Measurements from ENCODE around the gene GLIS2.

GLIS2 gene

GRCh38 chr16:4354512-4355409 lies 38.9 kb downstream of the GLIS2 start:
- no peak for DNase-seq

- DNase-seq = no peak
Observed at GRCh38 chr16:4356820-4357219, 41.0 kb downstream of the GLIS2 start.

GRCh38 chr16:4358236-4358635 lies 42.4 kb downstream of the GLIS2 start:
- no peak for DNase-seq

GRCh38 chr16:4358831-4359561 lies 43.1 kb downstream of the GLIS2 start:
- DNase-seq = peak; percentile 72

- DNase-seq = no peak
Observed at GRCh38 chr16:4359914-4360313, 44.0 kb downstream of the GLIS2 start.

- DNase-seq = no peak
Observed at GRCh38 chr16:4360538-4361021, 44.7 kb downstream of the GLIS2 start.

- DNase-seq = no peak
Observed at GRCh38 chr16:4361033-4361943, 45.4 kb downstream of the GLIS2 start.

- DNase-seq = no peak
Observed at GRCh38 chr16:4361944-4362311, 46.1 kb downstream of the GLIS2 start.

- DNase-seq = no peak
Observed at GRCh38 chr16:4362476-4363135, 46.7 kb downstream of the GLIS2 start.

GRCh38 chr16:4364196-4365013 lies 48.5 kb downstream of the GLIS2 start:
- DNase-seq = no peak

GRCh38 chr16:4365014-4365406 lies 49.1 kb downstream of the GLIS2 start:
- DNase-seq = no peak

GRCh38 chr16:4365615-4366014 lies 49.7 kb downstream of the GLIS2 start:
- no peak for DNase-seq

GRCh38 chr16:4366016-4366415 lies 50.1 kb downstream of the GLIS2 start:
- DNase-seq = no peak

- DNase-seq = no peak
Observed at GRCh38 chr16:4367393-4367856, 51.6 kb downstream of the GLIS2 start.

- DNase-seq = no peak
Observed at GRCh38 chr16:4369007-4369733, 53.3 kb downstream of the GLIS2 start.

- no peak for DNase-seq
Observed at GRCh38 chr16:4370151-4370550, 54.3 kb downstream of the GLIS2 start.

GRCh38 chr16:4370570-4371356 lies 54.9 kb downstream of the GLIS2 start:
- DNase-seq = no peak

GRCh38 chr16:4371357-4372000 lies 55.6 kb downstream of the GLIS2 start, which contains the start of gene VASN:
TSS of gene VASN (plus strand) at chr16:4371848. CDS start at chr16:4380878, 9,030 bp downstream.
- DNase-seq = peak; percentile 73

GRCh38 chr16:4372001-4372577 lies 56.2 kb downstream of the GLIS2 start:
- DNase-seq = no peak

Measured in activated CD8-positive, alpha-beta memory T cell treated with anti-CD3 and anti-CD28 coated beads, Interleukin-2, amount 50 U/mL, for 4 hours (primary cell).